GM12878 (cell line): ENCODE results near the gene PAM16. TPM values are rescaled to one million over a fixed set of nuclear protein-coding genes. Genes with fewer than 3 reads are reported as not detected.
A peak's percentile ranks its signal among the peaks of the same experiment; 100 is the strongest.

Experiments used
- ATAC-seq: fragments of 200-7000 bp; cut with Tn5 transposase; 3 replicates; pipeline ENCODE4 v1.9.1; 2020; ENCODE audit warnings: mild to moderate bottlenecking, moderate library complexity
- BruUV-seq: library from RNA; stranded (reverse); fragments of 400-500 nt; replicated peaks from 2 replicates; lab custom pipeline; 2021; lab: Mats Ljungman, UMichigan
- CTCF ChIA-PET: fragments of 300-600 bp; sonication (Branson Sonifier 250); formaldehyde crosslinking; extraction: SDS; loops from one replicate; lab custom pipeline; 2021; ENCODE audit warnings: inconsistent platforms; lab: Yijun Ruan, JAX
- POLR2A ChIA-PET: fragments of 350-600 bp; formaldehyde crosslinking; extraction: SDS; loops from one replicate; lab custom pipeline; 2021; ENCODE audit warnings: inconsistent platforms; lab: Charles Lee
- RAD21 ChIA-PET: fragments of 300-600 bp; sonication (Branson Sonifier 250); formaldehyde crosslinking; loops from one replicate; lab custom pipeline; 2023; ENCODE audit warnings: antibody characterized with exemption; ENCODE audit not compliant: unreplicated experiment; lab: Charles Lee
- SMC1A ChIA-PET: fragments of 300-600 bp; sonication (Branson Sonifier 250); formaldehyde crosslinking; loops from one replicate; lab custom pipeline; 2023; ENCODE audit not compliant: unreplicated experiment, uncharacterized antibody; lab: Charles Lee
- DNase-seq: peaks from one replicate; pipeline ENCODE4 v3.0.0-alpha.2; 2011; ENCODE audit warnings: low read depth, low spot score
- FAIRE-seq: peaks from 3 replicates; lab custom pipeline; 2011; peaks lifted over from hg19 to GRCh38; lab: Jason Lieb, UNC
- H2AFZ ChIP-seq: 2 replicates; pipeline ENCODE4 v1.6.0; 2011; ENCODE audit warnings: low read depth, low read length, control low read depth; ENCODE audit not compliant: control insufficient read depth
- H3K27ac ChIP-seq: 2 replicates; pipeline ENCODE4 v1.5.1; 2011; ENCODE audit warnings: control low read depth; ENCODE audit not compliant: control insufficient read depth, insufficient read depth
- H3K27me3 ChIP-seq, 2 experiments: replicated peaks in 1 of 2; 2 replicates each; pipeline versions ENCODE4 v1.6.0 to v1.6.1; 2011; ENCODE audit warnings: low read length in 1 of 2; ENCODE audit not compliant: control insufficient read depth in 2 of 2, insufficient read depth in 2 of 2
- H3K36me3 ChIP-seq, 2 experiments: 2 replicates each; pipeline ENCODE4 v1.5.1; 2011; ENCODE audit warnings: low read length in 1 of 2; ENCODE audit not compliant: control insufficient read depth in 2 of 2, insufficient read depth in 2 of 2
- H3K4me1 ChIP-seq: 2 replicates; pipeline ENCODE4 v1.6.1; 2011; ENCODE audit warnings: mild to moderate bottlenecking, low read length, moderate library complexity, mixed read lengths; ENCODE audit not compliant: control insufficient read depth, insufficient read depth
- H3K4me2 ChIP-seq: 2 replicates; pipeline ENCODE4 v1.6.0; 2011; ENCODE audit warnings: control low read depth; ENCODE audit not compliant: control insufficient read depth, insufficient read depth
- H3K4me3 ChIP-seq: fragments of 200-600 bp; sonication (generic); 2 replicates; pipeline ENCODE4 v1.5.1; 2016
- H3K79me2 ChIP-seq: 2 replicates; pipeline ENCODE4 v1.6.0; 2011; ENCODE audit warnings: low read length; ENCODE audit not compliant: control insufficient read depth, insufficient read depth
- H3K9ac ChIP-seq: 2 replicates; pipeline ENCODE4 v1.8.0; 2011; ENCODE audit warnings: low read length, control low read depth, mixed read lengths; ENCODE audit not compliant: control insufficient read depth, insufficient read depth
- H3K9me3 ChIP-seq: replicated peaks from 3 replicates; pipeline ENCODE4 v1.5.1; 2011; ENCODE audit warnings: mild to moderate bottlenecking, low read length; ENCODE audit not compliant: control insufficient read depth, insufficient read depth
- H4K20me1 ChIP-seq: 2 replicates; pipeline ENCODE4 v1.6.0; 2011; ENCODE audit not compliant: control insufficient read depth, insufficient read depth
- CBFB ChIP-seq: IDR thresholded peaks from 2 replicates; pipeline ENCODE4 v1.6.1; 2016; ENCODE audit warnings: antibody characterized with exemption, low read depth
- FOS ChIP-seq: IDR thresholded peaks from 3 replicates; pipeline ENCODE4 v1.6.1; 2011; ENCODE audit warnings: borderline replicate concordance; ENCODE audit not compliant: insufficient read length; ENCODE audit errors: extremely low read depth
- GABPA ChIP-seq: IDR thresholded peaks from 2 replicates; pipeline ENCODE4 v1.6.1; 2014; ENCODE audit warnings: antibody characterized with exemption, low read depth, mild to moderate bottlenecking, inconsistent platforms
- IKZF1 ChIP-seq: fragments of 450-650 bp; conservative IDR thresholded peaks from 2 replicates; pipeline ENCODE4 v1.6.1; 2017; ENCODE audit warnings: antibody characterized with exemption, mild to moderate bottlenecking
- IKZF2 ChIP-seq, 2 experiments: fragments of 450-650 bp; IDR thresholded peaks; 2 replicates each; pipeline ENCODE4 v1.6.1; 2017; ENCODE audit warnings: mild to moderate bottlenecking in 2 of 2, moderate library complexity in 2 of 2
- JUND ChIP-seq: IDR thresholded peaks from 2 replicates; pipeline ENCODE4 v1.6.1; 2012; ENCODE audit warnings: low read depth, mild to moderate bottlenecking, low read length, improper control_type of control experiment, moderate library complexity
- KDM1A ChIP-seq: fragments of 200-600 bp; sonication (generic); IDR thresholded peaks from 2 replicates; pipeline ENCODE4 v1.6.1; 2016; ENCODE audit warnings: borderline replicate concordance
- NFYA ChIP-seq: IDR thresholded peaks from 2 replicates; pipeline ENCODE4 v1.6.1; 2011; ENCODE audit warnings: low read depth, mild to moderate bottlenecking, low read length, improper control_type of control experiment, borderline replicate concordance
- POLR2A ChIP-seq: IDR thresholded peaks from 2 replicates; pipeline ENCODE4 v1.6.1; 2011; ENCODE audit warnings: low read depth, mild to moderate bottlenecking, low read length
- RCOR1 ChIP-seq: conservative IDR thresholded peaks from 2 replicates; pipeline ENCODE4 v1.6.1; 2012; ENCODE audit warnings: low read depth, low read length, improper control_type of control experiment
- SMAD1 ChIP-seq: fragments of 450-650 bp; IDR thresholded peaks from 2 replicates; pipeline ENCODE4 v1.6.1; 2018; ENCODE audit warnings: mild to moderate bottlenecking, low read depth; ENCODE audit not compliant: partially characterized antibody
- SPI1 ChIP-seq: IDR thresholded peaks from 2 replicates; pipeline ENCODE4 v1.6.1; 2011; ENCODE audit warnings: low read depth, mild to moderate bottlenecking, low read length, moderate library complexity, borderline replicate concordance; ENCODE audit not compliant: insufficient read depth
- SREBF1 ChIP-seq: IDR thresholded peaks from 2 replicates; pipeline ENCODE4 v1.6.1; 2012; ENCODE audit warnings: mild to moderate bottlenecking, low read length
- ZBTB33 ChIP-seq: fragments of 450-650 bp; IDR thresholded peaks from 2 replicates; pipeline ENCODE4 v1.6.1; 2017; ENCODE audit warnings: mild to moderate bottlenecking
- ZNF217 ChIP-seq: fragments of 450-650 bp; IDR thresholded peaks from 2 replicates; pipeline ENCODE4 v1.6.1; 2017; ENCODE audit warnings: antibody characterized with exemption, mild to moderate bottlenecking
- ZNF384 ChIP-seq: IDR thresholded peaks from 2 replicates; pipeline ENCODE4 v1.6.1; 2012; ENCODE audit warnings: low read depth, mild to moderate bottlenecking, low read length, improper control_type of control experiment, borderline replicate concordance
- WGBS: methylation state at CpG from one replicate; pipeline ENCODE4 v1.1.6; 2016; ENCODE audit warnings: low lambda C conversion rate; ENCODE audit not compliant: insufficient replicate concordance, insufficient coverage; ENCODE audit errors: missing lambda C conversion rate; 5-methylcytosine and 5-hydroxymethylcytosine counted together
- in situ Hi-C: fragments of 300-500 bp; cut with MboI; formaldehyde crosslinking; loops from 9 replicates; pipeline ENCODE4 v1.14.3; 2018; ENCODE audit warnings: mixed read lengths
- intact Hi-C: fragments of 100-400 bp; cut with micrococcal nuclease; formaldehyde crosslinking; loops from one replicate; pipeline ENCODE4 v1.14.2; 2022; ENCODE audit not compliant: unreplicated experiment
- polyA plus RNA-seq, 11 experiments: library from polyadenylated mRNA; depleted of rRNA in 4 of 11; unstranded in 6 of 11; stranded (reverse) in 5 of 11; fragments of >200 nt; fragmentation: Nextera tagmentation in 4 of 11; fragmentation: Illumina TruSeq in 1 of 11; extraction: Ambion mirVana in 4 of 11; extraction: Trizol in 1 of 11; gene quantifications; 1 replicate in 1 of 11; 2 replicates in 10 of 11; pipeline versions ENCODE4 v1.2.1 to v1.2.3, GENCODE V29; 2011 to 2016; ENCODE audit warnings: inconsistent platforms in 2 of 11, missing spikeins in 2 of 11, low read depth in 1 of 11
- total RNA-seq, 4 experiments: library from RNA; depleted of rRNA in 3 of 4; stranded (reverse); fragments of >200 nt in 3 of 4; fragmentation: Illumina TruSeq in 1 of 4; extraction: Trizol in 1 of 4; gene quantifications; 2 replicates each; pipeline versions ENCODE4 v1.2.1 to v1.2.3, GENCODE V29; 2013 to 2021
- TF ChIP-seq, protein P1 (sequence below): fragments of 450-650 bp; IDR thresholded peaks from 2 replicates; pipeline ENCODE4 v1.6.1; 2017; ENCODE audit warnings: antibody characterized with exemption, mild to moderate bottlenecking, moderate library complexity

PAM16 gene
- total and polyA plus RNA-seq, 10 of the 15 experiments (the other 5 are each of a cell fraction or from before 2014, with no cell fraction given), result 18.5 to 94.3 (median 51.5) TPM

- TF ChIP-seq NFYA (no peak), ZNF217 (peak; percentile 63; the same call in 1 of the 2 replicates), SMAD1 (no peak), JUND (no peak), POLR2A (no peak)
- TF ChIP-seq, protein P1, sequence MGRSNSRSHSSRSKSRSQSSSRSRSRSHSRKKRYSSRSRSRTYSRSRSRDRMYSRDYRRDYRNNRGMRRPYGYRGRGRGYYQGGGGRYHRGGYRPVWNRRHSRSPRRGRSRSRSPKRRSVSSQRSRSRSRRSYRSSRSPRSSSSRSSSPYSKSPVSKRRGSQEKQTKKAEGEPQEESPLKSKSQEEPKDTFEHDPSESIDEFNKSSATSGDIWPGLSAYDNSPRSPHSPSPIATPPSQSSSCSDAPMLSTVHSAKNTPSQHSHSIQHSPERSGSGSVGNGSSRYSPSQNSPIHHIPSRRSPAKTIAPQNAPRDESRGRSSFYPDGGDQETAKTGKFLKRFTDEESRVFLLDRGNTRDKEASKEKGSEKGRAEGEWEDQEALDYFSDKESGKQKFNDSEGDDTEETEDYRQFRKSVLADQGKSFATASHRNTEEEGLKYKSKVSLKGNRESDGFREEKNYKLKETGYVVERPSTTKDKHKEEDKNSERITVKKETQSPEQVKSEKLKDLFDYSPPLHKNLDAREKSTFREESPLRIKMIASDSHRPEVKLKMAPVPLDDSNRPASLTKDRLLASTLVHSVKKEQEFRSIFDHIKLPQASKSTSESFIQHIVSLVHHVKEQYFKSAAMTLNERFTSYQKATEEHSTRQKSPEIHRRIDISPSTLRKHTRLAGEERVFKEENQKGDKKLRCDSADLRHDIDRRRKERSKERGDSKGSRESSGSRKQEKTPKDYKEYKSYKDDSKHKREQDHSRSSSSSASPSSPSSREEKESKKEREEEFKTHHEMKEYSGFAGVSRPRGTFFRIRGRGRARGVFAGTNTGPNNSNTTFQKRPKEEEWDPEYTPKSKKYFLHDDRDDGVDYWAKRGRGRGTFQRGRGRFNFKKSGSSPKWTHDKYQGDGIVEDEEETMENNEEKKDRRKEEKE, result no peak
- TF ChIP-seq, all 136 proteins: peak for 9
Measured at GRCh38 chr16:4314532-4315185, 36.5 kb downstream of the PAM16 start (continued).

- peaks cover 0 to 6% of the 10 kb centered on the region in 2 experiments; a peak in 1 of 4 replicates for H3K27me3 ChIP-seq
- no peaks in the 10 kb centered on the region for H3K36me3 ChIP-seq
- H3K79me2 ChIP-seq, result no peaks in the 10 kb centered on the region
- DNase-seq (no peak), ATAC-seq (peak; percentile 65), FAIRE-seq (no peak)
- ChIA-PET RAD21 (interaction anchor here (0.7 to 1.2 kb wide), 2 partner anchors 14 to 16 kb away, joined by 4 read pairs; no protein-coding TSS in a partner anchor), POLR2A (interaction anchor here (0.6 to 0.7 kb wide), 2 partner anchors 26 to 37 kb away, joined by 3 read pairs; partner anchors contain the start of gene PAM16), SMC1A (no interaction called here), CTCF (interaction anchor here (1.0 to 6.8 kb wide), 2 partner anchors 10 to 14 kb away, joined by 3 to 140 read pairs; no protein-coding TSS in a partner anchor)
- no peak overlapping the region for H3K4me2 ChIP-seq
- no peaks in the 10 kb centered on the region for H3K9me3 ChIP-seq
- in situ Hi-C loops, result no loop called here
- H2AFZ ChIP-seq, result no peak overlapping the region
- no peak overlapping the region for H3K4me3 ChIP-seq
- no peak overlapping the region for H3K9ac ChIP-seq
- WGBS, result 11% methylated on average over 43 of the region's 43 CpGs
- H4K20me1 ChIP-seq, result no peaks in the 10 kb centered on the region
- no TSS peak for BruUV-seq
- intact Hi-C loops, result no loop called here
- H3K27ac ChIP-seq, result no peak overlapping the region
- H3K4me1 ChIP-seq, result peaks cover 3% of the 10 kb centered on the region; the same call in 1 of the 2 replicates
- TF ChIP-seq KDM1A, result no peak
- no peak for TF ChIP-seq ZBTB33
- TF ChIP-seq GABPA, result no peak
- no peak for TF ChIP-seq SREBF1
- TF ChIP-seq ZNF384, result no peak
- no peak for TF ChIP-seq RCOR1
- TF ChIP-seq SPI1, result no peak
- peak; percentile 65 to 67 for TF ChIP-seq IKZF2 (IDR thresholded peaks at IDR 0.05)
- peak; percentile 90 for TF ChIP-seq IKZF1
- TF ChIP-seq FOS, result no peak
- TF ChIP-seq CBFB, result no peak
Measured at GRCh38 chr16:4313563-4314531, 37.3 kb downstream of the PAM16 start.
